GM12892 (cell line): ENCODE data around the gene ACTR10.

Source experiments
- POLR2A ChIP-seq: IDR thresholded peaks from 2 replicates; pipeline ENCODE4 v1.6.1; 2011; ENCODE audit warnings: low read depth, low read length, control low read depth
- POLR2AphosphoS5 ChIP-seq: IDR thresholded peaks from 2 replicates; pipeline ENCODE4 v1.6.1; 2011; ENCODE audit warnings: low read depth, low read length, control low read depth

DNA sequence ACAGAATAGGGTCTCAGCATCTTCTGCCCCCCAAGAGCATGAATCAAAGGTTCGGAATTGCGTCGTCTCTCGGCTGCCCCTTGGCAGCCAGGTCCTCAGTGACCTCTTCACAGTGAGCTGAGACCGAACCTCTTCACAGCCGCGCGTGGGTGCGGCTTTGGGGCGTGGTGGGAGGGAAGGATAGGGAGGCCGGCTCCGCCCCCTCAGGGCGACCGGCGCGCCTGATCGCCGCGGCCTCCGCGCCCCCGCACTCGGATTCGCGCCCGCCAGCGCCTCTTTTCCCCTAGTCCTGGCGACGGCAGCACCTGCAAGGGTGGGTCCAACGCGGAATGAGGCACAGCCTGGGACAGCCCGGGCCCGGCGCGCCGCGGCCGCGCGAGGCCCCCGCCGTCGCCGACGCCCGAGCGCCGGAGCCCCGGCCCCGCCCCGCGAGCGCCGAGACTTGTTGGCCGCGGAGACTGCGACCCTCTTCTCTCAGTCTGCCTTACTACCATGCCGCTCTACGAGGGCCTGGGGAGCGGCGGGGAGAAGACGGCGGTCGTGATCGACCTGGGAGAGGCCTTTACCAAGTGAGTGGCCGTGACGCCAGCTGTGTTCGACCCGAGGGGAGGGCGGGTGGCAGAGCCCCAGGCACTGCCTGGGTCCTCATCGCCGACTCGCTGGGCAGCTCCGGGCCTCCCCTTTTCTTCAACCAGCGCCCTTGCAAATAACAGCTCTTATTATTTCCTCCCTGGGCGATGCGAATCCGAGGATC is at the start of gene ACTR10:
- TF ChIP-seq POLR2AphosphoS5 (peak; percentile 78), POLR2A (peak; percentile 87)
